ENCODE measurements around the gene EHBP1.

Gene EHBP1

DNA sequence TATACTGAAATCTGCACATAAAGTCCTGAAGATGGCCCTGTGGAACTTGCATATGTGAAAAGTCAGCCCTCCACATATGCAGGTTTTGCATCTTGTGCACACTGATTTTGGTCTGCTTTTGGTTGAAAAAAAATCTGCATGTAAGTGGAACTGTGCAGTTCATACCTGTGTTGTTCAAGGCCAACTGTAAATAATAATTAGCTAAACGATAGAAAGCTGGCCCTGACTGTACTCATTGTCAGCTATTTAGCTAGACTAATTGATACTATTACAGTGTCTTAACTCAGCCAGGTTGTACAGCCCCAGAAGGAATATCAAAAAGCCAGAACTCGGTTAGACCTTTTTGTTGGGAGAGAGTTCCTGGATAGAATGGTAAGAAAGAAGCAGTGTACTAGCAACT lies 54.5 kb downstream of the EHBP1 start:
- H3K27ac Mint-ChIP-seq, result no peak overlapping the region

GRCh38 chr2:62760555-62760954 lies 55.0 kb downstream of the EHBP1 start:
- no peak overlapping the region for H3K4me3 Mint-ChIP-seq
- no peaks in the 10 kb centered on the region for H3K36me3 Mint-ChIP-seq (ENCODE audit: low read depth)
- H3K4me1 Mint-ChIP-seq (ENCODE audit: low read depth), result no peaks in the 10 kb centered on the region
- H3K9me3 Mint-ChIP-seq, result no peaks in the 10 kb centered on the region
- no peak overlapping the region for H3K27ac Mint-ChIP-seq
- H3K27me3 Mint-ChIP-seq (ENCODE audit: low read depth), result no peaks in the 10 kb centered on the region
- no peak for DNase-seq (ENCODE audit: low spot score)

More for the DNA sequence above, 54.5 kb downstream of the EHBP1 start:
- Mint-ChIP-seq H3K36me3 (ENCODE audit: low read depth) (no peaks in the 10 kb centered on the region), H3K9me3 (no peaks in the 10 kb centered on the region), H3K4me3 (no peak overlapping the region), H3K27me3 (ENCODE audit: low read depth) (no peaks in the 10 kb centered on the region), H3K4me1 (ENCODE audit: low read depth) (no peaks in the 10 kb centered on the region)
- DNase-seq (ENCODE audit: low spot score), result no peak

DNA sequence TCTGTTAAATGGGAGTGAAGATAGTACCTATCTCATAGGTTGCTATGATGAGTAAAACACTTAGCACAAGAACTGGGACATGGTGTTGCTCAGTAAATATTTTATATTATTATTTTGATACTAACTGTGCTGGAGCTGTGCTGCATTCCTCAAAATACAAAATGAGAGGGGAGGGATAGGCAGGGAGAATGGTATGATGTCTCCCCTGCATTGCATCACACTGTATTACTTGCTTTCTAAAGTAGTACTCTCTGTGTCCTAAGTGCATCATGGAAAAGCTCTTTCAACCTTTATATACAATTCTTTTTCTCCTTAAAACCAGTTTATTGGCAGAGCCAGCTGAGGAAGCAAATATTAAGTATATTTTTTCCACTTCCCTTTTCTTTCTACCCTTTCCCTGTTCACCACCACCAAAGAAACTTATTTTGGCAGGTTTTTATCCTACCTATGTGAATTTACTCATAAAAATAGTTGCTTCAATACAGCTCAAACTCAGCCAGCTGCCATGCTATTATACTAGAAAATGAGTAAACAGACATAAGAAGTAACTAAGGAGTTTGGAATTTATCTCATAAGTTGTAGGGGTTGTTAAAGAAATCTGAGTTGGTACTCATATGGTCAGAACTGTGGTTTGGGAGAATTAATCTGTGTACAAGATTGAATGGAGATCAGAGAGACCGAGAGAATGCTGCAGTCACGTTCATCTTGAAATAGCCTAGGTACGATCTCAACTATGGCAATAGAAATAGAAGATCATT lies 60.3 kb downstream of the EHBP1 start:
- Mint-ChIP-seq H3K9me3 (no peaks in the 10 kb centered on the region), H3K36me3 (ENCODE audit: low read depth) (no peaks in the 10 kb centered on the region), H3K27ac (no peak overlapping the region), H3K27me3 (ENCODE audit: low read depth) (no peaks in the 10 kb centered on the region), H3K4me1 (ENCODE audit: low read depth) (no peaks in the 10 kb centered on the region), H3K4me3 (no peak overlapping the region)
- DNase-seq (ENCODE audit: low spot score), result no peak

DNA sequence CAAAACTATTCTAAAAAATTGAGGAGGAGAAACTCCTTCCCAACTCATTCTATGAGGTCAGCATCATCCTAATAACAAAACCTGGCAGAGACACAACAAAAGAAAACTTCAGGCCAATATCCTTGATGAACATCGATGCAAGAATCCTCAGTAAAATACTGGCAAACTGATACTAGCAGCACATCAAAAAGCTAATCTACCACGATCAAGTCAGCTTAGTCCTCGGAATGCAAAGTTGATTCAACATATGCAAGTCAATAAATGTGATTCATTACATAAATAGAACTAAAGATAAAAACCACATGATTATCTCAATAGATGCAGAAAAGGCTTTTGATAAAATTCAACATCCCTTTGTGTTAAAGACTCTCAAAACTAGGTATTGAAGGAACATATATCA lies 63.1 kb downstream of the EHBP1 start:
- Mint-ChIP-seq H3K9me3 (no peaks in the 10 kb centered on the region), H3K4me3 (no peak overlapping the region), H3K36me3 (ENCODE audit: low read depth) (no peaks in the 10 kb centered on the region), H3K4me1 (ENCODE audit: low read depth) (peaks cover 2% of the 10 kb centered on the region), H3K27ac (no peak overlapping the region), H3K27me3 (ENCODE audit: low read depth) (no peaks in the 10 kb centered on the region)
- no peak for DNase-seq (ENCODE audit: low spot score)

GRCh38 chr2:62770629-62771028 lies 65.1 kb downstream of the EHBP1 start:
- Mint-ChIP-seq H3K4me3 (no peak overlapping the region), H3K27ac (no peak overlapping the region), H3K27me3 (ENCODE audit: low read depth) (no peaks in the 10 kb centered on the region), H3K36me3 (ENCODE audit: low read depth) (no peaks in the 10 kb centered on the region), H3K9me3 (no peaks in the 10 kb centered on the region), H3K4me1 (ENCODE audit: low read depth) (peaks cover 4% of the 10 kb centered on the region)
- no peak for DNase-seq (ENCODE audit: low spot score)

DNA sequence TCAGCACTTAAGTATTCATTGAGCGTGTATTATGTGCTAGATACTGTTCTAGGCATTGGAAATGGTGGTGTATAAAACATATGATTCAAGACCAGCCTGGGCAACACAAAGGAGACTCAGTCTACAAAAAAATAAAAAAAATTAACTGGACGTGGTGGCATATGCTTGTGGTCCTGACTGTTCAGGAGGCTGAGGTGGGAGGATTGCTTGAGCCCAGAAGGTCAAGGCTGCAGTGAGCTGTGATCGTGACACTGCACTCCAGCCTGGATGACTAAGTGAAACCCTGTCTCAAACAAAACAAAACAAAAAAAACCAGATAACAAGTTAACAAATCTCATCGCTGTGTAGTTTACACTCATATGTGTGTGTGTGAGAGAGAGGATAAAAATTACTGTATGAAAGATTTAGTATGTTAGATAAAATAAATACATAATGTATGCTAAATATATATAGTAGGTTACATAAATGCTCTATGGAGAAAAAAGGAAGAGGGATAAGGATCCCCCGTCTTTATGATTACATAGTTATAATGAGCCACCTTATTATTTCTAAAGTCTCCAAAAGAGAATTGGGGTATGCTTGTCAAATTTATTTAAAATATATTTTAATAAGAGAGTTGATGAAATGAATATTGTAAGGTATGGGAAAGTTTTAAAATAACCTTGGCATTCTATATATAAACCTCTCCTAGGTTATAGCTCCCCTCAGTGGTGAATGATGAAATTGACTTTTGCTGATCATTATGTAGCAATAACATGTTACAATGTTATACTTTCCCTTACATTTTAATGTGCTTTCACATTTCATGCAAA lies 69.2 kb downstream of the EHBP1 start:
- Mint-ChIP-seq H3K4me1 (ENCODE audit: low read depth) (peaks cover 4% of the 10 kb centered on the region), H3K27ac (no peak overlapping the region), H3K36me3 (ENCODE audit: low read depth) (no peaks in the 10 kb centered on the region), H3K9me3 (no peaks in the 10 kb centered on the region), H3K27me3 (ENCODE audit: low read depth) (no peaks in the 10 kb centered on the region), H3K4me3 (no peak overlapping the region)
- no peak for DNase-seq (ENCODE audit: low spot score)

DNA sequence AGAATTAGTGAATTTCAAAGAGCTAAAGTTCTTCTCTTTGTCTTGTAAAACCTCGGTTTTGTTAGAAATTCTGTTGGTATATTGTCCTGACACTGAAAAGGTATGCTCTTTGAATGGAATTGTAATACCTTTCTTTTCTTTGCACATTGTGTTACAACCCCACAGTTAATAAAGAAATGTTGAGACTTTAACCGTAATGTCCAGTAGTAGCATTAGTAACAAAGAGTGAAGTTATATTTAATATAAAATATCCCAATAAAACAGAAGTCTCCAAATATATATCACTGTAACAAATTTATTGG lies 69.8 kb downstream of the EHBP1 start:
- DNase-seq (ENCODE audit: low spot score), result no peak
- Mint-ChIP-seq H3K4me3 (no peak overlapping the region), H3K9me3 (no peaks in the 10 kb centered on the region), H3K27me3 (ENCODE audit: low read depth) (no peaks in the 10 kb centered on the region), H3K4me1 (ENCODE audit: low read depth) (peaks cover 4% of the 10 kb centered on the region), H3K27ac (no peak overlapping the region), H3K36me3 (ENCODE audit: low read depth) (no peaks in the 10 kb centered on the region)

DNA sequence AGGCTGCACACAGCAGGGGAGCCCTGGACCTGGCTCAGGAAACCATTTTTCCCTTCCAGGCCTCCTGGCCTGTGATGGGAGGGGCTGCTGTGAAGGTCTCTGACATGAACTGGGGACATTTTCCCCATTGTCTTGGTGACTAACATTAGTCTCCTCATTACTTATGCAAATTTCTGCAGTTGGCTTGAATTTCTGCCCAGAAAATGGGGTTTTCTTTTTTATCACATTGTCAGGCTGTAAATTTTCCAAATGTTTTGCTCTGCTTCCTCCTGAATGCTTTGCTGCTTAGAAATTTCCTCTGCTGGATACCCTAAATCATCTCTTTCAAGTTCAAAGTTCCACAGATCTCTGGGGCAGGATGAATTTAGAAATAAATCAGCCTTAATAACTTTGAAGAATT lies 78.2 kb downstream of the EHBP1 start:
- H3K9me3 Mint-ChIP-seq, result peaks cover 10% of the 10 kb centered on the region
- no peak for DNase-seq (ENCODE audit: low spot score)
- no peak overlapping the region for H3K4me3 Mint-ChIP-seq
- peaks cover 7% of the 10 kb centered on the region for H3K36me3 Mint-ChIP-seq (ENCODE audit: low read depth)
- no peaks in the 10 kb centered on the region for H3K4me1 Mint-ChIP-seq (ENCODE audit: low read depth)
- no peaks in the 10 kb centered on the region for H3K27me3 Mint-ChIP-seq (ENCODE audit: low read depth)
- H3K27ac Mint-ChIP-seq, result no peak overlapping the region

DNA sequence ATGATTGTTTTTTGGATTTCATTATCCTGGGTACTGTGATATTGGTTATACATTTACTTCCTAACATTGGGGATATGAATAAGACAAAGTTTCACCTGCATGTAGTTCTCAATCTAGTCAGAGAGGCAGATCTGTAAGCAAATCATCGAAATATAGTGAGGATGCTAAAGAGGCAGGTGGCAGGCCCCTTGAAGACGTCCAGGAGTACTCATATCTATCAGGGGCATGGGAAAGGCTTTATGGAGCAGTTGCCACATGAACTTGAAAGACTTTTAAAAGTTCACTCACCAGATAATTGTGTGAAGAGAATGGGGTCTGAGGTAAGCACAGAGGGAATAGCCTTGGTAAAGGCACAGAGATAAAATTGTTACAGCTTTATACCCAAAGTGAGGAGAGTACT lies 78.8 kb downstream of the EHBP1 start:
- Mint-ChIP-seq H3K36me3 (ENCODE audit: low read depth) (peaks cover 7% of the 10 kb centered on the region), H3K9me3 (peaks cover 10% of the 10 kb centered on the region), H3K4me1 (ENCODE audit: low read depth) (no peaks in the 10 kb centered on the region), H3K27me3 (ENCODE audit: low read depth) (no peaks in the 10 kb centered on the region), H3K27ac (no peak overlapping the region), H3K4me3 (no peak overlapping the region)
- no peak for DNase-seq (ENCODE audit: low spot score)

GRCh38 chr2:62785216-62785615 lies 79.7 kb downstream of the EHBP1 start:
- no peak overlapping the region for H3K27ac Mint-ChIP-seq
- no peaks in the 10 kb centered on the region for H3K4me1 Mint-ChIP-seq (ENCODE audit: low read depth)
- DNase-seq (ENCODE audit: low spot score), result no peak
- no peaks in the 10 kb centered on the region for H3K27me3 Mint-ChIP-seq (ENCODE audit: low read depth)
- no peak overlapping the region for H3K4me3 Mint-ChIP-seq
- H3K9me3 Mint-ChIP-seq, result peaks cover 10% of the 10 kb centered on the region
- H3K36me3 Mint-ChIP-seq (ENCODE audit: low read depth), result peaks cover 7% of the 10 kb centered on the region

DNA sequence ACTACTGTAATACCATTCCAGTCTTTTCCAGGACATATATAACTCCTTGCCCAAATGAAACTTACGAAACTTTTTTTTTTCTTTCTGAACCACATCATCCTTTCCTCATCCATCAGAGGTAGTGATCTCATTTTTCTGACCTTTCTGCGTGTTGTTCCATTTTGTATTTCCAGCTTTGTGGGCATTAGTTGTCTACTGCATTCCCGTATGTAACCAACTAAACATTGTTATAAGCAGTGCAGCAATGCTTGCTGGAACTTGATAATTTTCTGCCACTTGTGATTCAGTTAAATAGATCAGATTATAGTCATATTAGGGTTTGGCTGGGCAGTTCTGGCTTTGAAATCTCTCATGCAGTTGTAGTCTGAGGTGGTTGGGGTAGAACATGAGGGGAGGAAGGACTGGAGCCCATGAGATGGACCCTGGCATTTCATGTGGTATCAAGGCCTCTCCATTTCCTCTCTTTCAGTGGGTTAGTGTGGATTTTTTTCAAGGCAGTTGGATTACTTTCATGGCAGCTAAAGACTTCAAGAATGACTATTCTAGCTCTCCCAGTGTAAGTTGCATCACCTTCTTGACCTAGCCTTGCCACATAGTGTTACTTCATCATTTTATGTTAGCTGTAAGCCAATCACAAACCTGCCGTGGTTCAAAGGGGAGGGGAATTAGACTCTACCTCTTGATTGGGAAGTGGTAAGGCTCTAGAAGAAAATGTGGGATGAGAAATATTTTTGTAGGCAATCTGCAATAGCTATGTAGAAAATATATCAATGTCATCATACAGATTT lies 80.5 kb downstream of the EHBP1 start:
- no peaks in the 10 kb centered on the region for H3K4me1 Mint-ChIP-seq (ENCODE audit: low read depth)
- H3K4me3 Mint-ChIP-seq, result no peak overlapping the region
- H3K27ac Mint-ChIP-seq, result no peak overlapping the region

DNA sequence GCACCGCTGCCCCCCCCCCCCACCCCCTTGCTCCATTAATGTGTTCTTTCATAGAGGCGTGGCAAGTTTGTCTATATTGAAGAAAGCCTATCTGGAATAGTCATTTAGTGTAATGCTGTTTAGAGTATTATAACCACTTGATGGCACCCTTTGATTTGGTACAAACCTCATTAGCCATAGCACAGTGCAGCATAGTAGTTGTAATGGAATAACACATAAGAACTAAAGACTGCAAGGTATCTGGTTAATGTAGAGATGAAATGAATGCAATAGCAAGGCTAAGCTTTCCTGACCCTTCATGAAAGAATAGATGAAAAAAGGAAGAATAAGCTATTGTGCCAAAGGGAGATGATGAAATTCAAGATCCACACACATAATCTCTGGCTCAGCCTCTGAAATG lies 81.9 kb downstream of the EHBP1 start:
- no peak overlapping the region for H3K27ac Mint-ChIP-seq
- no peak for DNase-seq (ENCODE audit: low spot score)

More for the DNA sequence above, 80.5 kb downstream of the EHBP1 start:
- Mint-ChIP-seq H3K27me3 (ENCODE audit: low read depth) (no peaks in the 10 kb centered on the region), H3K36me3 (ENCODE audit: low read depth) (peaks cover 7% of the 10 kb centered on the region), H3K9me3 (peaks cover 10% of the 10 kb centered on the region)
- no peak for DNase-seq (ENCODE audit: low spot score)

GRCh38 chr2:62789518-62789917 lies 84.0 kb downstream of the EHBP1 start:
- Mint-ChIP-seq H3K4me1 (ENCODE audit: low read depth) (no peaks in the 10 kb centered on the region), H3K27me3 (ENCODE audit: low read depth) (no peaks in the 10 kb centered on the region), H3K9me3 (no peaks in the 10 kb centered on the region), H3K27ac (no peak overlapping the region), H3K4me3 (no peak overlapping the region), H3K36me3 (ENCODE audit: low read depth) (no peaks in the 10 kb centered on the region)
- no peak for DNase-seq (ENCODE audit: low spot score)

More for the DNA sequence above, 81.9 kb downstream of the EHBP1 start:
- Mint-ChIP-seq H3K4me1 (ENCODE audit: low read depth) (no peaks in the 10 kb centered on the region), H3K9me3 (peaks cover 10% of the 10 kb centered on the region), H3K36me3 (ENCODE audit: low read depth) (peaks cover 7% of the 10 kb centered on the region), H3K27me3 (ENCODE audit: low read depth) (no peaks in the 10 kb centered on the region), H3K4me3 (no peak overlapping the region)

GRCh38 chr2:62789918-62790317 lies 84.4 kb downstream of the EHBP1 start:
- Mint-ChIP-seq H3K4me3 (no peak overlapping the region), H3K27ac (no peak overlapping the region), H3K9me3 (no peaks in the 10 kb centered on the region), H3K4me1 (ENCODE audit: low read depth) (no peaks in the 10 kb centered on the region), H3K36me3 (ENCODE audit: low read depth) (no peaks in the 10 kb centered on the region), H3K27me3 (ENCODE audit: low read depth) (no peaks in the 10 kb centered on the region)
- no peak for DNase-seq (ENCODE audit: low spot score)

Measured in T-helper 2 cell treated with Interferon-gamma antibody and Interleukin-4, amounts not matched to agents 5 μg/mL and 100 μg/mL, for 36 hours (primary cell).